ENCODE measurements around the gene INPP5K.
A peak's percentile ranks its signal among the peaks of the same experiment; 100 is the strongest.
"Not testable (repeated sequence)": the region's sequence is repeated elsewhere in the genome, so short reads cannot be mapped to it uniquely, and the experiment has no call there.

The INPP5K gene

DNA sequence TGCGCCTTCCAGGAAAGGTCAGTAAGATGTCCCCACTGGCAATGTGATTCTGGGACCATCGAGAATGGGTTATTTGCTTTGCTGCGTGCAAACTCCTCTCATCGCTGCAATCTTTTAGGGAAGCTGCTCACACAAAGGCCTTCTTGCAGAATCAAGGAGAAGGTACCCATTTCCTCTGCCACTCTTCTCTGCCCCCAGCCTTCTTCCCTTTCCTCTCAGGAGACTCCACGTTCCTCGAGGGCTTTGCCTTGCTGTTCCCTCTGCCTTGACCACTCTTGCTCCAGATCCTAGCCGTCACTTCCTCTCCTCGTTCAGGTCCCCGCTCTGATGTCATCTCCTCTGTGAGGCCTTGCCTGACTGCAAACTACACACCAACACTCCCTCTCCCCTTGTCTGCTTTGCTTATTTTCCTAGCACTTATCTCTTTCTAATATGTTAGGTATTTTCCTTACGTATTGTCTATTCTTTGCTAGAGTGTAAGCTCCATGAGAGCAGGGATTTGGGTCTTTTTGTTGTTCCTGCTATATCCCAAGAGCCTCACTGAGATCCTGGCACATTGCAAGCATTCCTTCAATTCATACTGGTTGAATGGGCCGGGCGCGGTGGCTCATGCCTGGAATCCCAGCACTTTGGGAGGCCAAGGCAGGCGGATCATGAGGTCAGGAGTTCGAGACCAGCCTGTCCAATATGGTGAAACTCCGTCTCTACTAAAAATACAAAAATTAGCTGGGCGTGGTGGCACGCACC is 55.0 kb downstream of the INPP5K start:
- DNase-seq, result no peak

DNA sequence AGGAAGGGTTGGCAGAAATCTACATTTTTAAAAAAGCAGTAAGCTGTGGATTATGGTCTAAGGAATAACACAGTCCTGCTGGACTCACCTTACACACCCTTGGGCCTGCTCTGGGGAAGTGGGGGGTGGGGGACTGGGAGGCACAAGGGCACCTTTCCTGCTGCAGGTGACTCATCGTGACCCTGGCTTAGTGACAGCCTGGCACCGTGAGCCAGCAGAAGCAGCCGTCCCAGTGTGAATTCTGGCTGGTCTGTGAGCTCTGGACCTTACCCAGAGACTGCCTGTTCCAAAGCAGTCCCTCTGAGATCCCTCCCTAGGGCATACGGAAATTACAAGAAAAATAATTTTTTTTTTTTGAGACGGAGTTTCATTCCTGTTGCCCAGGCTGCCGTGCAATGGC is 56.2 kb downstream of the INPP5K start:
- DNase-seq, result no peak

DNA sequence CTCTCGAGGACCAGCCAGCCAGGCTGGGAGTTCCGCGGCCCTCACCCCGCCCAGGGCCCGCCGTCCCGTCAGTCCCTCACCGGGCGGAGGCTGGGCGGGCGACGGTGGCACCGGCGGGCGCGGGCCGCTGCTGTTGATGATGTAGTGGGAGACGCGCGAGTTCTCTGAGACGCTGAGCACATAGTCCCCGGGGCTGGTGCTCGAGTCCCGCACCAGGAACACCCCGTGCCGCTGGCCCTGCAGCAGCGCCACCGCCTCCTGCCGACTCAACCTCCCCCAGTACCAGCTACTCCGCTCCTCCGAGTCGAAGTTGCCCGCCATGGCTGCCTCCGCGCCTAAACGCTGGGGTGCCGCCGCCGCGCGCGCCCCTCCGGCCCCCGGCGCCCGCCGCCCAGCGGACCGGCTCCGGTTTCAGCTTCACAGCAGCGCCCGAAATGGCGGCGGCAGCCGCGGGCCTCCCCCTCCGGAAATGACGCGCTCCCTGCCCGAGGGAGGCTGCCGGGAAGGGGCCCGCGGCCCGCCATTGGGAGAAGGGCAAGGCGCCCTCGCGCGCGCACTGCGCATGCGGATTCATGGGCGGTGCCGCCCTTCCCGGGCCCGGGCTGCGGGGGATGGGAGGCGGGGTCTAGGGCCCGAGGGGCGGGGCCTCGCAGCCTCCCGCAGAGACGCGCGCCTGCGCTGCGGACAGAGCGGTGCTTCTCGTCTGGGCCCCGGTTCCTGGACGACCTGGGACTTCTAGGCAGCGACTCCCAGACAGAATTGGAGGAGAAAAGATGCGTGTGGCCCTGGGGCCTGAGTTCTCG is 60.4 kb downstream of the INPP5K start, which contains the start of gene CRK:
Gene CRK, minus strand, starts transcription at position 436 of the 803 bp plus-strand sequence. Its CDS starts 115 bp downstream, at position 321.
- peak; percentile 99 for DNase-seq

DNA sequence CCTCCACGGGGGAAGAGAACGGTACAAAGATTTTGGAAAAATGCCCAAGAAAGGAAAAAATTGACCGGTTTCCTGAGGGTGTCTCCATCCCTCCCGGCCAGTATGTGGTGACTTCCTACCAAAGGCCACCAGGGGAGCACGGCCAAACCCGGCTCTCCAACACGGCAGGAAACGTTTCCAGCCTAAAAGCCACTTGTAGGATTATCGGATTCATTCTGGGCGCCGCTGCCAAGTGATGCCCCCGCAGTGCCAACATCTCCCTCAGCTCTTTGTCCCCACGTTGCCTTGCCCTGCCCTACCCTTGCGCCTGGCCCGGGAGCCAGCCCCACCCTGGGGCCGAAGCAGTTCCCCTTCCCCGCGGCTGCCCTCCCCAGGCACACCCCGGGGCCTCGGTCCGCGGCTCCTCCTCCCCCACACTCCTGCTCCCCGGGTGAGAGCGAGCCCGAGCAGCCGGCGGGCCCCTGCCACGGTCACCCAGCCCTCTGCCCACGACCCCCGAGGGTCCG is 61.1 kb downstream of the INPP5K start:
- DNase-seq, result peak; percentile 84

DNA sequence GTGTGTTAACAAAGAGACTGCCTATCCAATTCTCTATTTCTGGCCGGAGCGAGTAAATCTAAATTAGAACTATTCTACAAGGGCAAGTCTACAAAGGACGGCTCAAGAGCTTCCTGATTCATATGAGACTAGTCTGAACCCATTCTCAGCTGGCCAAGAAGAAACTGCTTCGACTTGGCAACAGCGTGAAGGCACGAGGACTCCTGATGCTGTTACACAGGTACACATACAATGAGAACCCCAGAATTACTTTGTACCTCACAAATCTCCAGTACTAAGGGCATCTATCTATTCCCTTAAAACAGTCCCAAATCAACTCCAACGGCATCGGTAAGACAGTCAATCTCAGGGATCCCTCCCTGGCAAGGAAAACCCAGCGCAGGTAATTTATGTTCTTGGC is 61.9 kb downstream of the INPP5K start:
- no peak for DNase-seq

DNA sequence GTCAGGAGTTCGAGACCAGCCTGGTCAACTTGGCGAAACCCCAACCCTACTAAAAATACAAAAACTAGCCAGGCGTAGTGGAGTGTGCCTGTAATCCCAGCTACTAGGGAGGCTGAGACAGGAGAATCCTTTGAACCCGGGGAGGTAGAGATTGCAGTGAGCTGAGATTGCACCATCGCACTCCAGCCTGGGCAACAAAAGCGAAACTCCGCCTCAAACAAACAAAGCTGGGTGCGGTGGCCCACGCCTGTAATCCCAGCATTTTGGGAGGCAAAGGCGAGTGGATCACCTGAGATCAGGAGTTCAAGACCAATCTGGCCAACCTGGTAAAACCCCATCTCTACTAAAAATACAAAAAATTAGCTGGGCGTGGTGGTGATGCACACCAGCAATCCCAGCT is 62.7 kb downstream of the INPP5K start:
- not testable (repeated sequence) for DNase-seq

DNA sequence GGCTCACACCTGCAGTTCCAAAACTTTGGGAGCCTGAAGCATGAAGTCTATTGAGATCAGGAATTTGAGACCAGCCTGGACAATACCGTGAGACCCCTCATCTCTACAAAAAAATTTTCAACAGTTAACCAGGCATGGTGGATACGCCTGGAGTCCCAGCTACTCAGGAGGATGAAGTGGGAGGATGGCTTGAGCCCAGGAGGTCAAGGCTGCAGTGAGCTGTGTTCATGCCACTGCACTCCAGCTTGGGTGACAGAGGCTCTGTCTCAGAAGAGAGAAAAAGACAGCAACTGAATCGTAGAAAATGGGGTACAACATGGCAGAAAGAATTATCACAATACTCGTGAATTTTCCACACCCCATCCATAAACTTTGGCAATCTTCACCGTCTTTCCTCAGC is 63.6 kb downstream of the INPP5K start:
- no peak for DNase-seq

DNA sequence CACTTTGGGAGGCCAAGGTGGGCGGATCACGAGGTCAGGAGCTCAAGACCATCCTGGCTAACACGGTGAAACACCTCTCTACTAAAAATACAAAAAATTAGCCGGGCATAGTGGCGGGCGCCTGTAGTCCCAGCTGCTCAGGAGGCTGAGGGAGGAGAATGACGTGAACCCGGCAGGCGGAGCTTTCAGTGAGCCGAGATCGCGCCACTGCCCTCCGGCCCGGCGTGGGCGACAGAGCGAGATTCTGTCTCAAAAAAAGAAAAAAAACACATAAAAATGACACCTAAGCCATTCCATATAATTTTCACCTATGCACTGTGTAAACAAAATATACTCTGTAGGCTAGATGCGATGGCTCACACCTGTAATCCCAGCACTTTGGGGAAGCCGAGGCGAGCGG is 66.2 kb downstream of the INPP5K start:
- DNase-seq, result not testable (repeated sequence)

DNA sequence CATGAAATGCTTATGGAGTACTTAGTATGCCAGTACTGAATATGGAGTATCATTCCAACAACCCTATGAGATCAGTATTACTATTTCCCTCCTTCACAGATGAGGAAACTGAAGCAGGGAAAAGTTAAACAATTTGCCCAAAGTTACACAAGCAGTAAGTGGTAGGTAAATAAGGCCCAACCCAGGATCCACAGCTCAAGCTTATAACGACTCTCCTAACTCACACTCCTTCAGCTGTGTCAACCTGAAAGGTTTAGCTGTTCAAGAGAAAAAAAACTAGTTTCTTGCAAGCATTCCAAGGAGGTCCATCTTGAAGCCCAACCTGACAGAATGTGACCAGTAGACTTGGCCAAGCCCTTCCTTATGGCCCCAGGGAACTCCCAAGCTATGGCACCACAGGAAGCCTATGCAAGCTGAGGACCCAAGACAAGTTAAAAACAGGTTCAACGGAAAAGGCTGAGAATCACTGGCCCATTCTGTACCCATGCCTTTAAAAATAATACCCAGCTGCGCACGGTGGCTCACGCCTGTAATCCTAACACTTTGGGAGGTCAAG is 66.9 kb downstream of the INPP5K start:
- no peak for DNase-seq

DNA sequence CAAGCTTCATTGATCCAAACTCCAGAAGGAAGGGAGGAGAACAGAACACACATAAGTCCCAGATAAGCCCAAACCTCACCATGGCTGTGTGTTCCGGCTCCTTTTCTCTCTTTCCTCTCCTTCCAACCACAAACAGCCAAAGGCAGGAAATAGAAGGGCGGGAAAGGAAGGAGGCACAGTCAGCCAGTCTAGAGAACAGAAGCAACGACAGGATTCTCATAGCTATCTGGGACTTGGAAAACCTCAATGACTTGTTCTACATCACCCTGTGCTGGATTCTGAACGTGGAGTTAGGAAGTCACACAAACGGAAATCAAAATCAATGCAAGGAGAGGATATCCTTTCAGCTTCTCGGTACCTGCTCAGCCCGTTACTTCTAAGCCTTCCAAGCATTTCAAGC is 69.4 kb downstream of the INPP5K start:
- no peak for DNase-seq

DNA sequence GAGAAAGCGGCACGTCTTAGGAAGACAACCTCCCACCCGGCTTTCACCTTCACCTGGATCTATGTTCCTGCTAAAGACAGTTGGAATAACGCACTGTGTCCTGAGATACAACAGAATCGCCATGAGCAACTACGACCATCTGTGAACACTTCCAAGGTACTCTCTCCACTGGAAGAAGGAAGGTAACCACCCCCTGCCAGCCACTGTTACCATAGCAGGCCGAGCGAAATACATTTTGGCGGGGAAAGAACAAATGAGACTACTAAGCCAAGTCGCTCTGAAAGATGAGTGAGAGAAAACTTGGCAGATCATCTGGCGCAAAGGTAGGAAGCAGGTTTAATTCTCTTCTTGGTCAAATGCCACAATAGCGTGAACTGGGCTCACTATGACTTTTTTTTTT is 70.2 kb downstream of the INPP5K start:
- no peak for DNase-seq

DNA sequence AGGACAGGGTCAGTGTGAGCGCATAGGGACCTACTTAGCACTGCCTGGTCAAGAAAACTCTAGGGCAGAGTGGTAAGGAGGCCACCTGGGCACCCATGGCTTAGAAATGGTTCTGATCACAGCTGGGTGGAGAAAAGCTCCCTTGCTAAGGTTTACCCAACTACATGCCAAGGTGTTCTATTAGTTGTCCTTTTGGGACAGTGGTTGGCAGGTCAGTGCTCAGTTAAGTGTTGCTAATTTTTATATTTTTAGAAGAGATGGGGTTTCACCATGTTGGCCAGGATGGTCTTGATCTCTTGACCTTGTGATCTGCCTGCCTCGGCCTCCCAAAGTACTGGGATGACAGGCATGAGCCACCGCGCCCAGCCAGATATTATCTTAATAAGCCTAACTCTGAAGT is 70.7 kb downstream of the INPP5K start:
- not testable (repeated sequence) for DNase-seq

Data from NCI-H82 (cell line).